HCT116 (cell line): ENCODE results near the gene CHCHD3. TPM values are rescaled to one million over a fixed set of nuclear protein-coding genes. Genes with fewer than 3 reads are reported as not detected.

Source experiments
- ATAC-seq: fragments of 200-7000 bp; cut with Tn5 transposase; 2 replicates; pipeline ENCODE4 v1.9.1; 2020; ENCODE audit warnings: mild to moderate bottlenecking, moderate library complexity
- BruUV-seq: library from RNA; stranded (reverse); fragments of 400-500 nt; replicated peaks from 2 replicates; lab custom pipeline; 2021; lab: Mats Ljungman, UMichigan
- CTCF ChIA-PET: fragments of 300-600 bp; sonication (Branson Sonifier 250); formaldehyde crosslinking; loops from one replicate; lab custom pipeline; 2021; ENCODE audit warnings: antibody characterized with exemption; lab: Charles Lee
- POLR2A ChIA-PET: fragments of 300-600, 350-600 bp; sonication (Branson Sonifier 250); formaldehyde crosslinking; loops from one replicate; lab custom pipeline; 2021; ENCODE audit warnings: antibody characterized with exemption; lab: Charles Lee
- RAD21 ChIA-PET, 2 experiments: fragments of 300-600 bp; sonication (Branson Sonifier 250); formaldehyde crosslinking; loops; one replicate each; lab custom pipeline; 2023; ENCODE audit warnings: low total read pairs in 2 of 2; ENCODE audit not compliant: uncharacterized antibody in 2 of 2, unreplicated experiment in 2 of 2, low non-redundant PET in 1 of 2; lab: Charles Lee
- DNase-seq: peaks from one replicate; pipeline ENCODE4 v3.0.0-alpha.2; 2010; ENCODE audit warnings: low read depth, low spot score
- H2AFZ ChIP-seq: fragments of 200-600 bp; shearing (Covaris generic), sonication (generic); 2 replicates; pipeline ENCODE4 v1.6.1; 2017; ENCODE audit warnings: low read depth, mixed run types, mixed read lengths, antibody characterized with exemption, low read length; ENCODE audit not compliant: poor library complexity, severe bottlenecking
- H3K27ac ChIP-seq: 2 replicates; pipeline ENCODE4 v1.5.1; 2012; ENCODE audit warnings: low read depth, low read length
- H3K27me3 ChIP-seq: fragments of 200-600 bp; sonication (generic); 2 replicates; pipeline ENCODE4 v1.6.1; 2016; ENCODE audit warnings: mixed run types, low read length, mixed read lengths; ENCODE audit not compliant: insufficient read depth
- H3K36me3 ChIP-seq, 2 experiments: fragments of 200-500 bp in 1 of 2; fragments of 200-600 bp in 1 of 2; sonication (Bioruptor generic) in 1 of 2; sonication (generic) in 1 of 2; 2 replicates each; pipeline versions ENCODE4 v1.5.1 to v1.6.1; 2014 to 2016; ENCODE audit warnings: low read length in 2 of 2, inconsistent platforms in 1 of 2, mixed read lengths in 1 of 2, mixed run types in 1 of 2; ENCODE audit not compliant: insufficient read depth in 2 of 2, control insufficient read depth in 1 of 2
- H3K4me1 ChIP-seq, 2 experiments: fragments of 200-600 bp in 1 of 2; sonication (generic) in 1 of 2; 2 replicates each; pipeline versions ENCODE4 v1.5.1 to v1.6.1; 2012 to 2017; ENCODE audit warnings: low read length in 2 of 2, inconsistent platforms in 1 of 2, mild to moderate bottlenecking in 1 of 2, mixed read lengths in 1 of 2, mixed run types in 1 of 2, moderate library complexity in 1 of 2; ENCODE audit not compliant: insufficient read depth in 2 of 2, control insufficient read depth in 1 of 2
- H3K4me2 ChIP-seq: fragments of 200-600 bp; sonication (generic); 2 replicates; pipeline ENCODE4 v1.6.1; 2017; ENCODE audit warnings: mixed run types, low read length, mixed read lengths
- H3K4me3 ChIP-seq, 2 experiments: fragments of 200-600 bp in 1 of 2; sonication (generic) in 1 of 2; replicated peaks in 1 of 2; 2 replicates each; pipeline ENCODE4 v1.5.1; 2011 to 2016; ENCODE audit warnings: low read length in 2 of 2, control low read depth in 1 of 2, low read depth in 1 of 2, mild to moderate bottlenecking in 1 of 2, mixed read lengths in 1 of 2, mixed run types in 1 of 2
- H3K79me2 ChIP-seq: fragments of 200-600 bp; sonication (generic); 2 replicates; pipeline ENCODE4 v1.6.1; 2017; ENCODE audit warnings: mild to moderate bottlenecking, mixed run types, low read length, moderate library complexity, mixed read lengths; ENCODE audit not compliant: insufficient read depth
- H3K9ac ChIP-seq: fragments of 200-600 bp; sonication (generic); 2 replicates; pipeline ENCODE4 v1.6.1; 2016; ENCODE audit warnings: low read length, mixed read lengths
- H3K9me2 ChIP-seq: fragments of 200-600 bp; sonication (generic), shearing (Covaris generic); 2 replicates; pipeline ENCODE4 v1.6.1; 2017; ENCODE audit warnings: mixed run types, mild to moderate bottlenecking, moderate library complexity; ENCODE audit not compliant: insufficient read depth
- H3K9me3 ChIP-seq, 2 experiments: fragments of 200-500 bp in 1 of 2; fragments of 200-600 bp in 1 of 2; sonication (Bioruptor generic) in 1 of 2; sonication (generic) in 1 of 2; 2 replicates each; pipeline ENCODE4 v1.6.1; 2014 to 2017; ENCODE audit warnings: low read length in 2 of 2, mixed read lengths in 2 of 2, inconsistent platforms in 1 of 2, low read depth in 1 of 2, mild to moderate bottlenecking in 1 of 2, mixed run types in 1 of 2, moderate library complexity in 1 of 2; ENCODE audit not compliant: control insufficient read depth in 1 of 2, insufficient read depth in 1 of 2
- H4K20me1 ChIP-seq: fragments of 200-600 bp; sonication (generic), shearing (Covaris generic); 2 replicates; pipeline ENCODE4 v1.6.1; 2017; ENCODE audit warnings: mixed run types, mild to moderate bottlenecking, moderate library complexity; ENCODE audit not compliant: insufficient read depth
- CBX3 ChIP-seq: IDR thresholded peaks from 2 replicates; pipeline ENCODE4 v1.6.1; 2012; ENCODE audit warnings: low read depth
- CEBPB ChIP-seq: IDR thresholded peaks from 2 replicates; pipeline ENCODE4 v1.6.1; 2012; ENCODE audit warnings: low read depth
- EZH2 ChIP-seq: fragments of 200-600 bp; sonication (generic); IDR thresholded peaks from 2 replicates; pipeline ENCODE4 v1.6.1; 2017; ENCODE audit warnings: antibody characterized with exemption, mixed run types
- EZH2phosphoT487 ChIP-seq: fragments of 200-600 bp; IDR thresholded peaks from 2 replicates; pipeline ENCODE4 v1.6.1; 2018; ENCODE audit warnings: antibody characterized with exemption, borderline replicate concordance
- FOSL1 ChIP-seq: IDR thresholded peaks from 2 replicates; pipeline ENCODE4 v1.6.1; 2012; ENCODE audit warnings: low read depth
- JUND ChIP-seq: IDR thresholded peaks from 2 replicates; pipeline ENCODE4 v1.6.1; 2012
- MAX ChIP-seq: IDR thresholded peaks from 2 replicates; pipeline ENCODE4 v1.6.1; 2012
- POLR2A ChIP-seq: IDR thresholded peaks from 2 replicates; pipeline ENCODE4 v1.7.0; 2011; ENCODE audit warnings: borderline replicate concordance; ENCODE audit not compliant: insufficient read depth, insufficient read length; ENCODE audit errors: extremely low read depth
- POLR2AphosphoS5 ChIP-seq: IDR thresholded peaks from 2 replicates; pipeline ENCODE4 v1.6.1; 2011; ENCODE audit warnings: mild to moderate bottlenecking, low read depth, low read length, moderate library complexity
- RAD21 ChIP-seq: IDR thresholded peaks from 2 replicates; pipeline ENCODE4 v1.6.1; 2012; ENCODE audit warnings: low read depth, mild to moderate bottlenecking
- YY1 ChIP-seq: IDR thresholded peaks from 2 replicates; pipeline ENCODE4 v1.6.1; 2011; ENCODE audit warnings: low read length, low read depth, moderate library complexity, mild to moderate bottlenecking; ENCODE audit not compliant: insufficient replicate concordance; ENCODE audit errors: extremely low read depth
- ZBTB33 ChIP-seq: IDR thresholded peaks from 2 replicates; pipeline ENCODE4 v1.6.1; 2011; ENCODE audit warnings: mild to moderate bottlenecking, low read length, moderate library complexity; ENCODE audit not compliant: insufficient replicate concordance; ENCODE audit errors: extremely low read depth
- ZFX ChIP-seq: fragments of 450-650 bp; IDR thresholded peaks from 2 replicates; pipeline ENCODE4 v1.6.1; 2017
- intact Hi-C: fragments of 100-400 bp; cut with micrococcal nuclease; formaldehyde crosslinking; loops from 2 replicates; pipeline ENCODE4 v1.10.0; 2022
- total RNA-seq: library from RNA; stranded (reverse); gene quantifications from one replicate; pipeline ENCODE4 v1.2.1, GENCODE V29; 2021; ENCODE audit not compliant: unreplicated experiment
- TF ChIP-seq, protein P1 (sequence below): IDR thresholded peaks from 2 replicates; pipeline ENCODE4 v1.6.1; 2012
- TF ChIP-seq, protein P2 (sequence below), 3 experiments: fragments of 200-600 bp in 1 of 3; sonication (generic) in 1 of 3; IDR thresholded peaks in 2 of 3; conservative IDR thresholded peaks in 1 of 3; 2 replicates each; pipeline ENCODE4 v1.5.1; 2012 to 2017; ENCODE audit warnings: low read depth in 2 of 3, low read length in 2 of 3, antibody characterized with exemption in 1 of 3, borderline replicate concordance in 1 of 3, control low read depth in 1 of 3, mild to moderate bottlenecking in 1 of 3, mixed read lengths in 1 of 3, mixed run types in 1 of 3, moderate library complexity in 1 of 3; ENCODE audit not compliant: insufficient read depth in 1 of 3

CHCHD3 gene
- total RNA-seq, 1 experiment from 2014 or later, result 73.5 TPM

DNA sequence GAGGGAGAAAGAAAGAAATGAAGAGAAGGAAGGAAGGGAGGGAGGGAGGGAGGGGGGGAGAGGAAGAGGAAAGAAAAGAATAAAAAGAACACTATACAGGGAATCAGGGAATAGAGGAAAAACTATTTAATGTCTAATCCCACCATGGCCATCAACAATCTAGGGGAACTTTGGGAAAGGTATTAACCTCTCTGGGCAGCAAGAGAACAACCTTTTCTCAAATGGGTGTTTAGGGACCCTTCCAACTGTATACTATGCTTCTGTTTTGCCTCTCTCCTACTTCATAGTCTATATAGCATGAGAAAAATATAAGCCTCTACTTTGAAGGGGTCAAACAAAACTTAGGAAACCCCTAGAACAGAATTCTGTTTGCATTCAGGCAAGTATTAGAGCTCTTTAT is 54.5 kb downstream of the CHCHD3 start:
- Histone ChIP-seq H2AFZ (no peak overlapping the region), H3K9me3 (no peaks in the 10 kb centered on the region), H3K4me1 (no peaks in the 10 kb centered on the region), H3K4me3 (no peak overlapping the region), H3K36me3 (no peaks in the 10 kb centered on the region), H3K9ac (no peak overlapping the region), H3K27me3 (no peaks in the 10 kb centered on the region), H3K27ac (no peak overlapping the region), H3K79me2 (peaks cover 32% of the 10 kb centered on the region), H3K4me2 (no peak overlapping the region), H4K20me1 (peaks cover 9% of the 10 kb centered on the region), H3K9me2 (no peaks in the 10 kb centered on the region)
- ChIA-PET POLR2A (no interaction called here), CTCF (no interaction called here), RAD21 (no interaction called here)
- DNase-seq (no peak), ATAC-seq (no peak)
- TF ChIP-seq ZFX, result no peak
- TF ChIP-seq POLR2A, result no peak
- no peak for TF ChIP-seq JUND
- no peak for TF ChIP-seq EZH2
- no peak for TF ChIP-seq RAD21
- TF ChIP-seq MAX, result no peak
- TF ChIP-seq ZBTB33, result no peak
- no peak for TF ChIP-seq FOSL1
- TF ChIP-seq, protein P1, sequence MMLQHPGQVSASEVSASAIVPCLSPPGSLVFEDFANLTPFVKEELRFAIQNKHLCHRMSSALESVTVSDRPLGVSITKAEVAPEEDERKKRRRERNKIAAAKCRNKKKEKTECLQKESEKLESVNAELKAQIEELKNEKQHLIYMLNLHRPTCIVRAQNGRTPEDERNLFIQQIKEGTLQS, result no peak
- no peak for TF ChIP-seq CBX3
- no peak for TF ChIP-seq YY1
- no peak for TF ChIP-seq CEBPB
- no peak for TF ChIP-seq EZH2phosphoT487
- TF ChIP-seq, protein P2, sequence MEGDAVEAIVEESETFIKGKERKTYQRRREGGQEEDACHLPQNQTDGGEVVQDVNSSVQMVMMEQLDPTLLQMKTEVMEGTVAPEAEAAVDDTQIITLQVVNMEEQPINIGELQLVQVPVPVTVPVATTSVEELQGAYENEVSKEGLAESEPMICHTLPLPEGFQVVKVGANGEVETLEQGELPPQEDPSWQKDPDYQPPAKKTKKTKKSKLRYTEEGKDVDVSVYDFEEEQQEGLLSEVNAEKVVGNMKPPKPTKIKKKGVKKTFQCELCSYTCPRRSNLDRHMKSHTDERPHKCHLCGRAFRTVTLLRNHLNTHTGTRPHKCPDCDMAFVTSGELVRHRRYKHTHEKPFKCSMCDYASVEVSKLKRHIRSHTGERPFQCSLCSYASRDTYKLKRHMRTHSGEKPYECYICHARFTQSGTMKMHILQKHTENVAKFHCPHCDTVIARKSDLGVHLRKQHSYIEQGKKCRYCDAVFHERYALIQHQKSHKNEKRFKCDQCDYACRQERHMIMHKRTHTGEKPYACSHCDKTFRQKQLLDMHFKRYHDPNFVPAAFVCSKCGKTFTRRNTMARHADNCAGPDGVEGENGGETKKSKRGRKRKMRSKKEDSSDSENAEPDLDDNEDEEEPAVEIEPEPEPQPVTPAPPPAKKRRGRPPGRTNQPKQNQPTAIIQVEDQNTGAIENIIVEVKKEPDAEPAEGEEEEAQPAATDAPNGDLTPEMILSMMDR (IDR thresholded peaks at IDR 0.05 in 2 of 3, conservative IDR thresholded peaks at IDR 0.05 in 1 of 3; ENCODE audit: borderline replicate concordance in 1 of 3, insufficient read depth in 1 of 3, low read depth in 2 of 3, low read length in 2 of 3), result no peak
- no peak for TF ChIP-seq POLR2AphosphoS5
- no TSS peak for BruUV-seq
- intact Hi-C loops, result no loop called here
